SK-N-MC (cell line): ENCODE measurements around the gene ARFGEF2.
A peak's percentile ranks its signal among the peaks of the same experiment; 100 is the strongest.

Source experiments
- DNase-seq: peaks from one replicate; pipeline ENCODE4 v3.0.0-alpha.2; 2011; ENCODE audit warnings: low read depth, low spot score
- H3K27ac ChIP-seq: fragments of 200-600 bp; sonication (generic); 2 replicates; pipeline ENCODE4 v1.5.1; 2016; ENCODE audit warnings: mixed run types
- H3K36me3 ChIP-seq: fragments of 200-600 bp; sonication (generic); 2 replicates; pipeline ENCODE4 v1.6.1; 2017; ENCODE audit warnings: antibody characterized with exemption, low read length, mixed read lengths; ENCODE audit not compliant: insufficient read depth
- H3K4me3 ChIP-seq: fragments of 200-600 bp; sonication (generic); 2 replicates; pipeline ENCODE4 v1.5.1; 2016
- H3K9ac ChIP-seq: fragments of 200-600 bp; sonication (generic); 2 replicates; pipeline ENCODE4 v1.8.0; 2017; ENCODE audit warnings: mixed run types, mixed read lengths; ENCODE audit not compliant: insufficient read length
- H3K9me3 ChIP-seq: fragments of 200-600 bp; sonication (generic); 2 replicates; pipeline ENCODE4 v1.6.1; 2017; ENCODE audit warnings: low read depth, mild to moderate bottlenecking, antibody characterized with exemption, low read length, moderate library complexity, mixed read lengths
- EZH2 ChIP-seq: fragments of 200-600 bp; sonication (generic); IDR thresholded peaks from one replicate; pipeline ENCODE4 v1.6.1; 2017; ENCODE audit warnings: antibody characterized with exemption
- FOXP2 ChIP-seq: optimal IDR thresholded peaks from 2 replicates; pipeline ENCODE3; 2011; ENCODE audit warnings: mild to moderate bottlenecking, moderate library complexity; ENCODE audit not compliant: insufficient read depth; ENCODE audit errors: extremely low read length, control extremely low read depth
- POLR2AphosphoS5 ChIP-seq: IDR thresholded peaks from 2 replicates; pipeline ENCODE4 v1.6.1; 2012; ENCODE audit warnings: mild to moderate bottlenecking, low read depth, low read length, borderline replicate concordance

ARFGEF2 gene

DNA sequence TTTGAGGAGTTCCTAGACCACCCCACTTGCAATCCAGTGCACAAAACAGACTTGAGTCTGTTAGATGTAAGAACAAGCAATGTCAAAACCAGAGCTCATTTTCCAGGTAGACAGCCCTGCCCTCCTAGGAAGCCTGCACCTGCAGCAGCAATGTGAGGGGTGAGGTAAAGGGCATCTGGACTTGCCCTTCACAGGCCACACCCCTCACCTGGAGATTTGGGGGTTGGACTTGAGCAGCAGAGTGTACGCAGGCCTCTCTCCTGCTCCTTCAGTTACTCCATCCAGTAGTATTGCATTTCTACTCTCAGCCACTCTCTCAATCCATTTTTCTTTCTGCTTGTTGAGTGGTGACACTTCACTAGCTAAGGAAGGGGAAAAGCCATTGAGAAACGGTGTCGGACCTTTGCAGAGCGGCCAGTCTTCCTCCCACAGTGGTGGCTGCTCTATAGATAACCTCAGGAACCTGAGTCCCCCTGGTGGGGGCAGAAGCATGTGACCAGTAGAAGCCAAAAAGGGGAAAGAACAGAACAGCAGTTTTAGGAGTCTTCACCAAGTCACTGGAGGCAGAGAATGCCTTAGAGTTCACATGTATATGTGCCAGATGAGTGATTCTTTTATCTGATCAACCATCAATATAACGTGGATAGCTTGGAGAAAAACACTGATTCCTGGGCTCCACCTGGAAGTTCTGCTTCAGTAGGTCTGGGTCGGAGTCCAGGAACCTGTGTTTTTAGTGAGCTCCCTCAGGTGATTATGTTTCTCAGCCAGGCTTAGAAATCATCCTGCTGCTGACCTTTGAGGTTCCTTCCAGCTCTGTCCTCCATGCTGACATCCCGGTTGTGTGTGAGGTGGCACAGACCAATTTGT is 28.0 kb downstream of the ARFGEF2 start:
- no peaks in the 10 kb centered on the region for H3K9me3 ChIP-seq
- TF ChIP-seq EZH2 (no peak), POLR2AphosphoS5 (no peak), FOXP2 (no peak)
- H3K9ac ChIP-seq, result no peak overlapping the region
- H3K27ac ChIP-seq, result no peak overlapping the region
- DNase-seq, result no peak
- H3K36me3 ChIP-seq, result peaks cover 44% of the 10 kb centered on the region
- H3K4me3 ChIP-seq, result no peak overlapping the region

DNA sequence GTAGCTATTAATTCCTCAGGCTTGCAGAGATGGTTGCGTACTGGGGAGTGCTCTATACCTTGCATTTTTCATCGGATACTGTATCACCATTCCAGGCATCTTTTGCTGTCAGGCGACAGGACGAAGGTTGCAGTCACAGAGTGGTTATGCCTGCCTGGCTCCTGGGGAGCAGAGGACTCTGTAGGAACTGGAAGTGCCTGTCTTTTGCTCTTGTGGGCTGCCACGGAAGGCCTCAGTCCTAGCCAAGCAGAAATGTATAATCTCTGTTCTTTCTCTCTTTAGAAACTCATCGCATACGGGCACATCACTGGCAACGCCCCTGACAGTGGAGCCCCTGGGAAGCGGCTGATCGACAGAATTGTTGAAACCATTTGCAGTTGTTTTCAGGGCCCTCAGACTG is 29.5 kb downstream of the ARFGEF2 start:
- Histone ChIP-seq H3K36me3 (peaks cover 42% of the 10 kb centered on the region), H3K4me3 (no peak overlapping the region), H3K9ac (no peak overlapping the region), H3K9me3 (no peaks in the 10 kb centered on the region), H3K27ac (no peak overlapping the region)
- no peak for TF ChIP-seq FOXP2
- no peak for DNase-seq

DNA sequence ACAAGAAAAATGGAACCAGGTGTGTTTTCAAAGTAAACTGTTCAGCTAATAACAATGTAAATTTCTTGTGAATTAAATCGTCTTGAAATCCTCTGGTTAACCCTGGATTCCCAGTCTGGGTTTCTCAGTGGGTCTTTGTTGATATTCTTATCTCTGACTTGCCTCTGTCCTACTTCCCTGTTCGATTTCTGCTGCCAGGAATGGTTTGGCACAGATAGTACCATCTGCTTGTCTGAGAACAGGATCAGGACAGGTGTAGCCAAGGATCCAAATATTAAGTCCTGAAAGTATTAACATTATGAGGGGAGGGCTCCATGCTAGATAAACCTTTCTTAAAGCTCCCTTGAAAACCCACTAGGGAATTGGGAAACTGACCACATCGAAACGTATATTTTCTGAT is 30.1 kb downstream of the ARFGEF2 start:
- Histone ChIP-seq H3K36me3 (peaks cover 48% of the 10 kb centered on the region), H3K4me3 (no peak overlapping the region), H3K27ac (no peak overlapping the region), H3K9me3 (no peaks in the 10 kb centered on the region), H3K9ac (no peak overlapping the region)
- no peak for TF ChIP-seq FOXP2
- TF ChIP-seq POLR2AphosphoS5, result no peak
- TF ChIP-seq EZH2, result no peak
- DNase-seq, result no peak

DNA sequence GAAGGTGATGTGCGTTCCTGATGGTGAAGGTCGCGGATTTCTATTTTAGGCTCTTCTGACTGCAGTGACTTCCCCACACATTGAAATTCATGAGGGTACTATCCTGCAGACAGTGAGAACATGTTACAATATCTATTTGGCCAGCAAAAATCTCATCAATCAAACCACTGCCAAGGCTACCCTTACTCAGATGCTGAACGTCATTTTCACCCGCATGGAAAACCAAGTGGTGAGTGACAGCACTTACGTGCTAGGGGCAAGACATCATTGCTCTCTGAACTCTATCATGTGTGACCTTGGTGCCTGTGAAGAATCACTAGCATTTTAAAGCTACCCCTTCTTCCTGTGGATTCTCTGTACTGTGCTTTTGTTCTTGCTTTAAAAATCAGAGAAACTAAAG is 31.1 kb downstream of the ARFGEF2 start:
- DNase-seq, result no peak
- TF ChIP-seq EZH2 (no peak), FOXP2 (no peak), POLR2AphosphoS5 (no peak)
- Histone ChIP-seq H3K9ac (no peak overlapping the region), H3K4me3 (no peak overlapping the region), H3K9me3 (no peaks in the 10 kb centered on the region), H3K36me3 (peaks cover 51% of the 10 kb centered on the region), H3K27ac (no peak overlapping the region)

DNA sequence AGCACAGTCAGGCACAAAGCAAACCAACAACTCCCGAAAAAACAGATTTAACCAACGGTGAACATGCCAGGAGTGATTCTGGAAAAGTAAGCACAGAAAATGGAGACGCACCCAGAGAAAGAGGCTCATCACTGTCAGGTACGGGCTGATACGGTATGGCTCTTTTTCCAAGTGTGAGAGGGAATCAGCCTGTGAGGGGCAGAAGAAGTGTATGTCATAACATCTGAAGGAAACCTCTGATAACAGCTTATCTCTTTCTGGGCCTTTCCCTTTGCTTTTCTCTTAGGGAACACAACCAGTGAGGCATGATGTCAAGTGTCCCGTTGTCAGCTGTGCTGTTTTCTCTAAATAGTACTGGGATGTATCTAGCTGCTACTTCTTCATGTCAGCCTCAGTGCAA is 32.1 kb downstream of the ARFGEF2 start:
- Histone ChIP-seq H3K4me3 (no peak overlapping the region), H3K36me3 (peaks cover 48% of the 10 kb centered on the region), H3K9me3 (no peaks in the 10 kb centered on the region), H3K27ac (no peak overlapping the region), H3K9ac (no peak overlapping the region)
- TF ChIP-seq POLR2AphosphoS5, result no peak
- TF ChIP-seq EZH2, result no peak
- TF ChIP-seq FOXP2, result no peak
- DNase-seq, result no peak

DNA sequence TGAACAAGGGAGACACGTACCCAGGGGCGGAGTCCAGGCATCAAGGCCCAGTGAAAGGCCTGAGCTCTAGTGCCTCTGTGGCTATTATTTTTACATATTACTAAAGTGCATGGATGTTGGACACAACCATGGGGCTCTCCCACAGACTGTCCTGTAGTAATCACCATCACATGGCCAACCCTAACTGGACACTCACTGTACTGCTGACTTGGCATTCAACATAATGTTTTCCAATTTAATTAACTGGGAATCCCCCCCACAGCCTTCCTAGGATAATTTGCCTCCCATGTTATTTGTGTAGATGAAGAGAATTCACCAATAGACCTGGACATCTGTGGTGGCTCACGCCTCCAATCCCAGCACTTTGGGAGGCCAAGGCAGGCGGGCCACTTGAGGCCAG is 34.5 kb downstream of the ARFGEF2 start:
- H3K9me3 ChIP-seq, result no peaks in the 10 kb centered on the region
- peaks cover 48% of the 10 kb centered on the region for H3K36me3 ChIP-seq
- no peak for TF ChIP-seq POLR2AphosphoS5
- TF ChIP-seq EZH2, result no peak
- no peak for TF ChIP-seq FOXP2
- H3K4me3 ChIP-seq, result no peak overlapping the region
- no peak overlapping the region for H3K9ac ChIP-seq
- DNase-seq, result no peak
- no peak overlapping the region for H3K27ac ChIP-seq

DNA sequence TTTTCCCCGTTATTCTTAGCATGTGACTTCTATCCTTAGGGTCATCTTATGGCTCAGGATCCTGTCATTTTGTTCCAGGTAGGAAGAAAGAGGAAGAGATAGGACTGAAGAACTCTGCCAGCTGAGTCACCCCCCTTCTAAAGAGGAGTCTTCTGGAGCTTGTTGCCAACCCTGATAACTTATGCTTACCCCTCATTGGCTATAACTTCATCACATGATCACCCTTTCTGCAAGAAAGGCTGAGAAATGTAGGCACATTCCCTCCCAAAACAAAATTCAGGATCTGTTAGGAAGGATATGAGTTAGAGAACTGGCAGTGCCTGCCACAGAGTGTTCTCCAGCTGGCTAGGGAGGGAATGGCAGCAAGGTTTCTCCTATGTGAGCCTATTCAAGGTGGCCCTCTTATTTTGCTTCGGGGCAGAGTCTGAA is 35.6 kb downstream of the ARFGEF2 start:
- peaks cover 39% of the 10 kb centered on the region for H3K36me3 ChIP-seq

DNA sequence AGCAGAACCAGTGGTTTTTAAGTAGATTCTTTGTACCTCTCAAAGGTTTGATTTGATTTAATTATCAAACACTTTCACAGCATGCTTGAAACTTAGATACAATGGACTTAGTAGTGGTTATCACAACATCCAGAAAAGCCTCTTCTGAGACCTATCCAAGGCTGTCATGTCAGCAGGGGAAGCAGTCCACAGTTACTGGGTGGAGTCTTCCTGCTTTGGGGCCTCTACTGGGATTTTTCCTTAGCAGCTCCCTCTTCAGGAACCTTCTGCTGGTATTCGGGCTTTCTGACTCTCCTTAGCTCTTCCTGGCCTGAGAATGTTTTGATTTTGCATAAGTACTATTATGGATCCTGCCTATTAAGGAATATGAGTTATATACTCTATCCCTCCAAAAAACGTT is 36.0 kb downstream of the ARFGEF2 start:
- TF ChIP-seq FOXP2, result no peak
- no peak for TF ChIP-seq EZH2
- no peak for TF ChIP-seq POLR2AphosphoS5
- peak overlapping the region; percentile 45; the same call in 1 of the 2 replicates for H3K27ac ChIP-seq
- no peak overlapping the region for H3K4me3 ChIP-seq

More for the DNA sequence above, 35.6 kb downstream of the ARFGEF2 start:
- TF ChIP-seq EZH2 (no peak), FOXP2 (no peak), POLR2AphosphoS5 (no peak)
- DNase-seq, result no peak
- Histone ChIP-seq H3K4me3 (no peak overlapping the region), H3K9me3 (no peaks in the 10 kb centered on the region), H3K9ac (no peak overlapping the region), H3K27ac (peak overlapping the region; percentile 45; the same call in 1 of the 2 replicates)

DNA sequence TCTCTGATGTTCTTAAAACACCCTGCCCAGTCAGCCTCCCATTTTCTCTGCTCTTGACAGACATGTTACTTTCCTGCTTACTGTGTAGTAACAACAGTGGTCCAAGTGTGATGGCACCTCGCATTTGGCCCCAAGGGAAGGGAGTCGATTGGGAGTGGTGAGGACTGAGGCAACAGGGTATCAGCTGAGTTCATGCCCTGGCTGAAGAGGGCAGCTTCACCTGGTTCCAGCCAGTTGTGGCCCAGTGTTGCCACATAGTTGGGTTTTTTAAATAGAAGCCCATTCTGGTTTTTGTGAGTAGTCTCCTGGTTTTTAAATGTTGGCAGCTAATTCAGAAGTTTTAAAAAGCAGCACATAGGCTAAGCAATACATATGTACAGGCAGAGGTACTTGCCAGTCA is 37.2 kb downstream of the ARFGEF2 start:
- Histone ChIP-seq H3K36me3 (peaks cover 27% of the 10 kb centered on the region), H3K9me3 (no peaks in the 10 kb centered on the region), H3K4me3 (no peak overlapping the region), H3K27ac (no peak overlapping the region), H3K9ac (no peak overlapping the region)
- no peak for DNase-seq
- TF ChIP-seq FOXP2 (no peak), EZH2 (no peak), POLR2AphosphoS5 (no peak)

More for the DNA sequence above, 36.0 kb downstream of the ARFGEF2 start:
- DNase-seq, result no peak
- H3K9me3 ChIP-seq, result no peaks in the 10 kb centered on the region
- H3K9ac ChIP-seq, result no peak overlapping the region
- peaks cover 36% of the 10 kb centered on the region for H3K36me3 ChIP-seq
